Measurements from ENCODE around the gene EPHB1. TPM values are rescaled to one million over a fixed set of nuclear protein-coding genes. Genes with fewer than 3 reads are reported as not detected.

EPHB1 gene
- 1.8 and 8.9 TPM in 2 replicates for total RNA-seq

GRCh38 chr3:134794950-134795745 is at the start of gene EPHB1:
EPHB1 (plus strand) TSS chr3:134795260.

Other genes starting within 250 kb of the EPHB1 start
- 1.2 and 8.0 TPM in 2 replicates for gene KY, start 144.2 kb upstream of the EPHB1 start, total RNA-seq